LNCAP (cell line): Measurements from ENCODE around the gene CNDP2.

ENCODE experiments used
- TF ChIP-seq, protein P1 (sequence below): fragments of 450-650 bp; IDR thresholded peaks from 2 replicates; pipeline ENCODE4 v1.5.1; 2017; ENCODE audit warnings: mild to moderate bottlenecking

CNDP2 gene

DNA sequence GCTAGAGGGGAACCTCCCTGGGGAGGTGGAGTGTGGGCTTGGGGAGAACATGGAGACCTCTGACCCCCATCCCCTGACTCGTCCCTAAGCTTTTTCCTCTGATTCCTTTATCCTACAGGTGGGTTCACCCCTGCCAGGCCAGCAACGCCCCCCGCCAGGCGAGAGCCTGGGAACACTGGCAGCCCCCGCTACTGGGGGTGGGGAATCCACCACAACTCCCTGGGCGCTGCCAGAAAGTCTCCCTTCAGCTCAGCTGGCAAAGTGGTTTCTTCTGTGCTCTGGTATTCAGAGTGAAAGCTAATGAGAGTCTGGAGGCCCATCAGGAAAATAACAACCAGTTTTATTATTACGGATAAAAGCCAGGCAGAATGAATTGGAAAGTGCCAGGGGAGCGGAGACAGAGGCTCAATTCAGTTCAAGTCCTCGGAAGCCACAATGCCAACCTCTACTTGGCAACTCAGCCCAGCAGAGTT lies 41.8 kb upstream of the CNDP2 start:
- TF ChIP-seq, protein P1, sequence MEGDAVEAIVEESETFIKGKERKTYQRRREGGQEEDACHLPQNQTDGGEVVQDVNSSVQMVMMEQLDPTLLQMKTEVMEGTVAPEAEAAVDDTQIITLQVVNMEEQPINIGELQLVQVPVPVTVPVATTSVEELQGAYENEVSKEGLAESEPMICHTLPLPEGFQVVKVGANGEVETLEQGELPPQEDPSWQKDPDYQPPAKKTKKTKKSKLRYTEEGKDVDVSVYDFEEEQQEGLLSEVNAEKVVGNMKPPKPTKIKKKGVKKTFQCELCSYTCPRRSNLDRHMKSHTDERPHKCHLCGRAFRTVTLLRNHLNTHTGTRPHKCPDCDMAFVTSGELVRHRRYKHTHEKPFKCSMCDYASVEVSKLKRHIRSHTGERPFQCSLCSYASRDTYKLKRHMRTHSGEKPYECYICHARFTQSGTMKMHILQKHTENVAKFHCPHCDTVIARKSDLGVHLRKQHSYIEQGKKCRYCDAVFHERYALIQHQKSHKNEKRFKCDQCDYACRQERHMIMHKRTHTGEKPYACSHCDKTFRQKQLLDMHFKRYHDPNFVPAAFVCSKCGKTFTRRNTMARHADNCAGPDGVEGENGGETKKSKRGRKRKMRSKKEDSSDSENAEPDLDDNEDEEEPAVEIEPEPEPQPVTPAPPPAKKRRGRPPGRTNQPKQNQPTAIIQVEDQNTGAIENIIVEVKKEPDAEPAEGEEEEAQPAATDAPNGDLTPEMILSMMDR, result no peak

DNA sequence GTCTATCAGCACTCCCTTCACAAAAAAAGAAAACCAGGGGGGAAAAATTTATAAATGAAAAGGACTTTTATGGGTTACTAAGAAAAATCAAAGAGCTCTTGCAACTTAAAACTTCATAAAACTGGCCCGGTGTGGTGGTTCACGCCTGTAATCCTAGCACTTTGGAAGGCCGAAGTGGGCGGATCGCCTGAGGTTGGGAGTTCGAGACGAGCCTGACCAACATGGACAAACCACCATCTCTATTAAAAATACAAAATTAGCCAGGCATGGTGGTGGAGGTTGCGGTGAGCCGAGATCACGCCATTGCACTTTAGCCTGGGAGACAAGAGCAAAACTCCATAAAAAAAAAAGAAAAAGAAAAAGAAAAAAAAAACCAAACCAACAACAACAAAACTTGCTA lies 40.8 kb upstream of the CNDP2 start:
- TF ChIP-seq, protein P1, result no peak

DNA sequence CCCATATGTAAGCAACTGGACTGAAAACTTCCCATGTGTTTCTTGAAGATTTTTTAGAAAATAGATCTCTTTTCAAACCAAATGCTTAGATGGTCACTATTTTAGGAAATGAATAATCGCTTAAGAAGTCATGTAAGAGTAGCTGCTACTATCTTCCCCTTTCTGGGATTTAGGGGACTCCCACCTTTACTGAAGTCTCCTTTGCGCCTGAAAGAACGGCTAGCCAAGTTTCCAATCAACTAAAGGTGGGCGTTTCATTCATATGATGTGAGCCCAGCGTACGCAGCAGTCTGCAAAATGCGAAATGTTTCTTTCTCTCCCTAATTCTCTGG lies 40.2 kb upstream of the CNDP2 start:
- TF ChIP-seq, protein P1, result no peak

DNA sequence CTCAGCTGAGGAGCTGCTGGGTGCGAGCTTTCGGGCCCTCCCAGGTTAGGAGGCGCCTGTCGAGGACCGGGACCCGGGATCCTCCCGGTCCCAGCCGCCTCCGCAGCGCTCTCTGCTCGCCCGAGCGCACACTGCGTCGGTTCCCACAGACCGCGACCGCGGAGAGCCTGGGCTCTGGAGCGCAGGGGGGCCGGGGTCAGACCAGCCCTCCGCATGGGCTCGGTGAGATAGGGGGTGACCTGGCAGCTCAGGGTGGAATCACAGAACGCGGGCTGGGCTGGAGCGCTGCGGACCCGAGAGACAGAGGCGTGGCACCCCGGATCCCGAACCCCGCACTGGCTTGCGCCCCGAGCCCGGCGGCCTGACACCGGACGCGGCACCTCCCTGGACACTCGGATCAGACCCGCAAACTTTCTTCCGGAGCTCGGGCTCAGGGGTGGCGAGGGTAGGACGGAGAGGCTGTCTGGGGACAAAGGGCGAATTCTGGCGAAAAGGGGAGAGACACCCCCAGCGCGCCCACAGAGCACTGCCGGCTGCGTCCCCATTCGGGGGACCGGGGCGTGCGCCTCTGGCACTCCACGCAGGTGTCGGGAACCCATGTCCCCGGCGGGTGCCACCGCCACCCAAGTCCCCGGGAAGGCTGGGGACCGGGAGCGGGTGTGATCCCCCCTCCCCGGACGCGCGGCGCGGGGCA lies 39.7 kb upstream of the CNDP2 start:
- TF ChIP-seq, protein P1, result no peak

DNA sequence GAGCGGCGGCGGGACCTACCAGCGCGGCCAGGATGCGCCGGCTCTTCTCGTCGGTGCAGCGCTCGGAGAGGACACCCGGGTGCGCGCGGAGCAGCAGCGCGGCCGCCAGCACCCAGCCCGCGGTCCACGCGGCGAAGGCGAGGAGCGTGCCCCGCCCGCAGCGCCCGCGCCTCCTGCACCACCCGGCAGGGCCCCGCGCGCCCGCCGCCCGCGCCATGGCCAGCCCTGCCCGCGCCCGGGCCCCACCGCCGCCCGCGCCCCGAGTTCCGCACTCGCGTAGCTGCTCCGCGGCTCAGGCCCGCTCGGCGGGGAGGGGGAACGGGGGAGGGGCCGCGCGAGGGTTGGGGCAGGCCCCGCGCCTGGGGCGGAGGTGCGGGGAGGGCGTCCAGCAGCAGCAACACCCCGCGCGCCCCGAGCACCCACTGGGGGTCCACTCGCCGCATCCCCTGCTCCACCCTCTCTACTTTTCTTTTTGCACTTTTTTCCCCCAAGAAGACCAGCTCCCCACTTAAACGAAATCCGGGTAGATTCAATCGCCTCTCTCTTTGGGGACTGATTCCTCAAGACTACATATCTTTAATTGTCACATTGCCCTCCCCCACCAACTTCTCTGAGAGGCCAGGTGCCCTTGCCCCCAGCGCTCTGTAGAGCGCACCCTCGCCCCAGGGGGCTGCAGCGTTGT lies 39.0 kb upstream of the CNDP2 start, which contains the start of gene DIPK1C:
Gene DIPK1C (minus strand): TSS at position 266 of the 682 bp plus-strand sequence. CDS start 49 bp downstream, at position 217.
- TF ChIP-seq, protein P1, result no peak

DNA sequence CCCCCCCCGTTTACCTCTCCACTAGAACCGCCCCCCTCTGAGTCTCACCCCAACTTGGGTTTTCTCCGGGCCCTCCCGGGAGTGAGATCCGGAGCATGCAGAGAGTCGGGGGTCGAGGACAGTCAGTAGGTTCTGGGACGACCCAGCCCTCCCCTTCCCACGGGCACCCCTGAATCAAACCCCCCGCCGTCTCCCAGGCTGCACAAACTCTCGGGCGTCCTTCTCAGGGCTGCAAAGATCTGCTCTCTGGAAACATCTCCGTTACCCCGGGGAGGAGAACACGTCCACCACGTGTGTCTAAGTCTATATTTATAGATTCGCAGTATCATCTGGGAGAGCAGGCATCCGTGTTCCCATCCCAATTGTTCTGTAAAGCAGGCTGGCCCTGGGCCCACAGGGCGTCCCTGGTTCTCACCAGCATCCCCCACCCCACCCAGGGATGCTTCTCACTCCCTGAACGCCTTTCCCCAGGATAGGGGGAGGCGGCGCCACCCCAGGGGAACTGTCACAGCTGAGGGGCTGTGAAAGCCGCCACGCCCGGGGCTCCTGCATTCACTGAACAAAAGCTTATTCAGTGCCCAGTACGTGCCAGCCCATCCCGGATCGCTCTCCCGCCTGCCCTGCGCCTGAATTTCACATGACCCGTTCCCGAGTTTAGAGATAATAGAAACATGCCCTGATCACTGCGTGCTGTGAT lies 38.3 kb upstream of the CNDP2 start:
- TF ChIP-seq, protein P1, result no peak

DNA sequence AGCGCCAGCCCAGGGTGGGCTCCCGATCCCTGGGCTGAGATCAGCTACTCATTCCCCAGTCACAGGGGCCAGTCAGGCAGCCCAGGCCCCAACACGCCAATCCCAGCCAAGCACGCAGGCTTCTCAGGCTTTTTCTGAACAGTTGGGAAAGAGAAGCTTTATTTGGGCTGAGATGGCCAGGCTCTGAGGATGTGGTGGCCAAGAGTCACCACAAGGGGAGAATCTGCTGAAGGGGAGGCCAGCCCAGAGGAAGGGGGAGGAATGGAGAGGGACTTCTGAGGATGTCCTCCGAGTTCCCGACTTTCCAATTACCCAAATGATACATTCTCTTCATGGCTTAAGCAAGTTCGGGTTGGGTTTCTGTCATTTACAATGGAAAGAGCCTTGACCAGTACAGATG lies 36.3 kb upstream of the CNDP2 start:
- TF ChIP-seq, protein P1, result no peak
